Nephron progenitor cell (in vitro differentiated cells): ENCODE measurements around the gene OSBPL5.
A peak's percentile ranks its signal among the peaks of the same experiment; 100 is the strongest.

Source experiments
- DNase-seq: peaks from one replicate; pipeline ENCODE4 v3.0.0; 2021
- H3K27ac Mint-ChIP-seq: 2 replicates; pipeline ENCODE4 v1.8.0; 2021; ENCODE audit warnings: mild to moderate bottlenecking, moderate library complexity, mixed read lengths
- H3K27me3 Mint-ChIP-seq: 2 replicates; pipeline ENCODE4 v1.8.0; 2021; ENCODE audit warnings: mild to moderate bottlenecking, low read depth, mixed read lengths; ENCODE audit not compliant: poor library complexity
- H3K36me3 Mint-ChIP-seq: 2 replicates; pipeline ENCODE4 v1.8.0; 2021; ENCODE audit warnings: low read depth, mixed read lengths
- H3K4me1 Mint-ChIP-seq: 2 replicates; pipeline ENCODE4 v1.8.0; 2021; ENCODE audit warnings: mixed read lengths
- H3K4me3 Mint-ChIP-seq: 2 replicates; pipeline ENCODE4 v1.8.0; 2021; ENCODE audit warnings: mild to moderate bottlenecking, moderate library complexity, mixed read lengths
- H3K9me3 Mint-ChIP-seq: 2 replicates; pipeline ENCODE4 v1.8.0; 2021; ENCODE audit warnings: mild to moderate bottlenecking, moderate library complexity, mixed read lengths
- TF ChIP-seq, protein P1 (sequence below): fragments of 200-600 bp; sonication (generic); IDR thresholded peaks from 2 replicates; pipeline ENCODE4 v1.5.0; 2021; ENCODE audit warnings: antibody characterized with exemption

Gene OSBPL5

DNA sequence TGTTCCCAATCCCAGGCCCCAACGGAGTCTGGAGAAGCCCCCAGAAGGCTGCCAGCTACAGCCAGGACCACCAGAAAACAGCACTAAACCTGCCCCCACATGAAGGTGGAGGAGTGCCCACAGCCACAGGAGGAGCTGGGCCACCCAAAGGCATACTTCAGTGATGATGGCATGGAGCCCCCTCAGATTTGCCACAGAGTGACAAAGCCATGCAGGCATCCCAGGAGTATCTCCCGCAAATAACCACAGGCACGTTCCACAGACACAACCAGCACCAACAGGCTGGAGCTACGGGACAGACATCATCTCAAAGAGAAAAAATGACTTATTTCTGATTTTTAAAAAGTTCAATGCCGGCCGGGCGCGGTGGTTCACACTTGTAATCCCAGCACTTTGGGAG is 118.5 kb downstream of the OSBPL5 start:
- DNase-seq: no peak
- peaks cover 7% of the 10 kb centered on the region for H3K36me3 Mint-ChIP-seq
- H3K27me3 Mint-ChIP-seq: no peaks in the 10 kb centered on the region
- no peak overlapping the region for H3K4me3 Mint-ChIP-seq
- H3K9me3 Mint-ChIP-seq: no peaks in the 10 kb centered on the region
- peaks cover 36% of the 10 kb centered on the region for H3K4me1 Mint-ChIP-seq
- no peak overlapping the region for H3K27ac Mint-ChIP-seq
- TF ChIP-seq, protein P1, sequence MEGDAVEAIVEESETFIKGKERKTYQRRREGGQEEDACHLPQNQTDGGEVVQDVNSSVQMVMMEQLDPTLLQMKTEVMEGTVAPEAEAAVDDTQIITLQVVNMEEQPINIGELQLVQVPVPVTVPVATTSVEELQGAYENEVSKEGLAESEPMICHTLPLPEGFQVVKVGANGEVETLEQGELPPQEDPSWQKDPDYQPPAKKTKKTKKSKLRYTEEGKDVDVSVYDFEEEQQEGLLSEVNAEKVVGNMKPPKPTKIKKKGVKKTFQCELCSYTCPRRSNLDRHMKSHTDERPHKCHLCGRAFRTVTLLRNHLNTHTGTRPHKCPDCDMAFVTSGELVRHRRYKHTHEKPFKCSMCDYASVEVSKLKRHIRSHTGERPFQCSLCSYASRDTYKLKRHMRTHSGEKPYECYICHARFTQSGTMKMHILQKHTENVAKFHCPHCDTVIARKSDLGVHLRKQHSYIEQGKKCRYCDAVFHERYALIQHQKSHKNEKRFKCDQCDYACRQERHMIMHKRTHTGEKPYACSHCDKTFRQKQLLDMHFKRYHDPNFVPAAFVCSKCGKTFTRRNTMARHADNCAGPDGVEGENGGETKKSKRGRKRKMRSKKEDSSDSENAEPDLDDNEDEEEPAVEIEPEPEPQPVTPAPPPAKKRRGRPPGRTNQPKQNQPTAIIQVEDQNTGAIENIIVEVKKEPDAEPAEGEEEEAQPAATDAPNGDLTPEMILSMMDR: no peak

DNA sequence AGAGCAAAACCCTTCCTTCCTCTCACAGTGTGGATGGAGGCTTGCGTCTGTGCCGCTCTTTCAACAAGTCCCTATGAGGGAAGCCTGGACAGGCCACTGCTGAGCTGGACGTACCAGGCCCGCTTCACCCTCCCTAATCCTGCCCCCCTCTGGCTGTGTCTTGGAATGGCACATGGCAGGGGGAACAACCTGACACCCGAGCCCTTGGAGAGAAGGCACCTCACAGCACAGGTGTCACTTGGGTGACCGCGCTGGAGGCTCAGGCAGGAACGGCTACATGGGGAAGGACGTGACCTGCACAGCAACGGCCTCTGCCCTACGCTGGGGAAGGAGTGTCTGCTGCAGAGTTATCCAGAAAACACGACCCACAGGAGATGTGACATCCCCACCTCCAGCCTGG is 118.9 kb downstream of the OSBPL5 start:
- Mint-ChIP-seq H3K9me3 (no peaks in the 10 kb centered on the region), H3K4me3 (no peak overlapping the region), H3K4me1 (peaks cover 32% of the 10 kb centered on the region), H3K36me3 (peaks cover 9% of the 10 kb centered on the region), H3K27me3 (no peaks in the 10 kb centered on the region), H3K27ac (no peak overlapping the region)
- DNase-seq: peak; percentile 23
- TF ChIP-seq, protein P1: no peak

DNA sequence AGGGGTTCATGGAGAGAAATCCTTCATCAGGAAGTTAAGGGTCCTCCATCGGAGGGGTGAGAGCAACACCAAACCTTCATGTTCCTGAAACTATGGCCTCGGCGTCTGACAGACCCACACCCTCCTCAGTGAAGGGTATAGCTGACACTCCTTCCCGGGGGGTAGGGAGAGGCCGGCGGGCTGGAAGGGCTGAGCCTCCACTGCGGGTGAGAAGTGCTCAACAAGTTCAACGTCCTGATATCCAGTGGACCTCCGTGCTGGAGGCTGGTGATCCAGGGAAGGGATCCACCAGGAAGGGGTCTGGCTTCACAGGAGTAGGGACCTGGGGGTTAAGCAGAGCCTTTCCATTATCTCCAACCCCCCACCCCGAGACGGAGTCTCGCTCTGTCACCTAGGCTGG is 120.2 kb downstream of the OSBPL5 start:
- no peaks in the 10 kb centered on the region for H3K27me3 Mint-ChIP-seq
- H3K27ac Mint-ChIP-seq: no peak overlapping the region
- TF ChIP-seq, protein P1: no peak
- DNase-seq: no peak
- H3K4me3 Mint-ChIP-seq: no peak overlapping the region
- no peaks in the 10 kb centered on the region for H3K9me3 Mint-ChIP-seq
- peaks cover 26% of the 10 kb centered on the region for H3K4me1 Mint-ChIP-seq
- H3K36me3 Mint-ChIP-seq: peaks cover 14% of the 10 kb centered on the region

- no peaks in the 10 kb centered on the region for H3K27me3 Mint-ChIP-seq
- H3K4me1 Mint-ChIP-seq: peaks cover 26% of the 10 kb centered on the region
- no peak overlapping the region for H3K27ac Mint-ChIP-seq
- no peaks in the 10 kb centered on the region for H3K9me3 Mint-ChIP-seq
- TF ChIP-seq, protein P1: no peak
- H3K36me3 Mint-ChIP-seq: peaks cover 20% of the 10 kb centered on the region
- no peak overlapping the region for H3K4me3 Mint-ChIP-seq
- no peak for DNase-seq
These were observed 121.1 kb downstream of the OSBPL5 start for GRCh38 chr11:3044004-3044403.

- H3K27ac Mint-ChIP-seq: no peak overlapping the region
- H3K4me1 Mint-ChIP-seq: peaks cover 26% of the 10 kb centered on the region
- H3K4me3 Mint-ChIP-seq: no peak overlapping the region
- H3K36me3 Mint-ChIP-seq: peaks cover 20% of the 10 kb centered on the region
- TF ChIP-seq, protein P1: no peak
- no peak for DNase-seq
- H3K9me3 Mint-ChIP-seq: no peaks in the 10 kb centered on the region
- no peaks in the 10 kb centered on the region for H3K27me3 Mint-ChIP-seq
These were observed 121.7 kb downstream of the OSBPL5 start for GRCh38 chr11:3043315-3043871.
